OCI-LY7 (cell line): ENCODE data around the gene ZNF764.

ENCODE experiments used
- CTCF ChIP-seq: fragments of 200-600 bp; sonication (generic); conservative IDR thresholded peaks from 2 replicates; pipeline ENCODE4 v1.5.1; 2014; ENCODE audit warnings: mild to moderate bottlenecking, antibody characterized with exemption, low read length, moderate library complexity, mixed read lengths
- EZH2phosphoT487 ChIP-seq: fragments of 200-600 bp; sonication (generic); IDR thresholded peaks from 2 replicates; pipeline ENCODE4 v1.6.1; 2018; ENCODE audit warnings: low read depth, borderline replicate concordance, mild to moderate bottlenecking, mixed run types, antibody characterized with exemption, low read length, moderate library complexity, mixed read lengths

DNA sequence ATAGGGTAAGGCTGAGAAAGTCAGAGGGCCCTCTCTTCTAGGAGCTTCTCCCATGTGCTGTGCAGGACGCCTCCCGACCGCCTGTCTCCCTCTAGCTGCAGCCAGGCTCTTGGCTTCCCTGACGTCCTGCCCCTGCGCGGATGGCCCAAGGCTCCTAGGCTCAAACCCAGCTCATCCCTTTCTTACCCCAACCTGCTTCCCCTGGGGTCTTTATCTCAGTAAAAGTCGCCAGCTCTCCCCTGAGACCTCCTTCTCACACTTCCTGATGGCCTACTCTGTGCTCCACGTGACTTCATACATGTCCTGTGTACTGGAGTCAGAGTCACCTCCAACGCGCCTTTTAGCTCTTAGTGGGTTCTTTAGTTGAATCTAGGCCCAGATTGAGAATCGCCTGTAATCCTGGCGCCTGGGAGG, 22.4 kb downstream of the ZNF764 start:
- TF ChIP-seq CTCF (peak; percentile 76), EZH2phosphoT487 (no peak)
